A673 (cell line): Measurements from ENCODE around the gene ANKRD55. TPM values are rescaled to one million over a fixed set of nuclear protein-coding genes. Genes with fewer than 3 reads are reported as not detected.

Experiments used
- BruUV-seq: library from RNA; stranded (reverse); fragments of 400-500 nt; replicated peaks from 2 replicates; lab custom pipeline; 2021; lab: Mats Ljungman, UMichigan
- CTCF ChIA-PET: fragments of 300-600 bp; sonication (Branson Sonifier 250); formaldehyde crosslinking; loops from one replicate; lab custom pipeline; 2022; ENCODE audit warnings: antibody characterized with exemption; lab: Charles Lee
- POLR2A ChIA-PET: fragments of 300-600 bp; sonication (Branson Sonifier 250); formaldehyde crosslinking; loops from one replicate; lab custom pipeline; 2022; ENCODE audit warnings: antibody characterized with exemption; ENCODE audit not compliant: low non-redundant PET; lab: Charles Lee
- DNase-seq: peaks from one replicate; pipeline ENCODE4 v3.0.0-alpha.2; 2015; ENCODE audit warnings: low spot score
- H3K27ac ChIP-seq: fragments of 200-600 bp; sonication (generic); 2 replicates; pipeline ENCODE4 v1.5.1; 2016; ENCODE audit warnings: mixed run types, low read depth, mild to moderate bottlenecking, mixed read lengths, antibody characterized with exemption, low read length; ENCODE audit not compliant: poor library complexity, severe bottlenecking
- H3K27me3 ChIP-seq: fragments of 200-600 bp; sonication (generic); replicated peaks from 2 replicates; pipeline ENCODE4 v1.6.1; 2017; ENCODE audit warnings: mixed run types, low read depth, mild to moderate bottlenecking, mixed read lengths, antibody characterized with exemption, low read length; ENCODE audit not compliant: insufficient read depth, poor library complexity
- H3K36me3 ChIP-seq: fragments of 200-600 bp; sonication (generic); 2 replicates; pipeline ENCODE4 v1.6.1; 2016; ENCODE audit warnings: mixed run types, mild to moderate bottlenecking, mixed read lengths, antibody characterized with exemption, low read length; ENCODE audit not compliant: insufficient read depth, poor library complexity, severe bottlenecking
- H3K4me1 ChIP-seq: fragments of 200-600 bp; sonication (generic); 2 replicates; pipeline ENCODE4 v1.6.1; 2017; ENCODE audit warnings: mixed run types, mild to moderate bottlenecking, mixed read lengths, antibody characterized with exemption, low read length; ENCODE audit not compliant: insufficient read depth, poor library complexity, severe bottlenecking
- H3K4me3 ChIP-seq: fragments of 200-600 bp; sonication (generic); 2 replicates; pipeline ENCODE4 v1.5.1; 2016; ENCODE audit warnings: low read depth, mixed run types, mild to moderate bottlenecking, mixed read lengths, low read length; ENCODE audit not compliant: poor library complexity, severe bottlenecking
- H3K9me3 ChIP-seq: fragments of 200-600 bp; sonication (generic); 2 replicates; pipeline ENCODE4 v1.6.1; 2016; ENCODE audit warnings: mixed run types, low read depth, mild to moderate bottlenecking, mixed read lengths, antibody characterized with exemption, low read length; ENCODE audit not compliant: poor library complexity, severe bottlenecking
- CTCF ChIP-seq: fragments of 300-800, 200-600 bp; sonication (generic); conservative IDR thresholded peaks from 2 replicates; pipeline ENCODE4 v1.5.1; 2017; ENCODE audit warnings: low read depth, mild to moderate bottlenecking, antibody characterized with exemption, low read length, moderate library complexity, mixed read lengths
- EZH2 ChIP-seq: fragments of 200-600 bp; sonication (generic); IDR thresholded peaks from 2 replicates; pipeline ENCODE4 v1.6.1; 2017; ENCODE audit warnings: borderline replicate concordance, low read depth, mild to moderate bottlenecking, mixed read lengths, antibody characterized with exemption, low read length; ENCODE audit not compliant: poor library complexity, severe bottlenecking
- intact Hi-C: fragments of 100-400 bp; cut with micrococcal nuclease; formaldehyde crosslinking; loops from one replicate; pipeline ENCODE4 v1.10.0; 2022; ENCODE audit not compliant: unreplicated experiment
- total RNA-seq: library from RNA; stranded (reverse); gene quantifications from 2 replicates; pipeline ENCODE4 v1.2.3, GENCODE V29; 2021

ANKRD55 gene
- total RNA-seq, 1 experiment from 2014 or later: not detected

GRCh38 chr5:56191656-56192055 is 41.5 kb downstream of the ANKRD55 start:
- no peaks in the 10 kb centered on the region for H3K4me1 ChIP-seq
- POLR2A ChIA-PET: no interaction called here
- H3K27ac ChIP-seq: no peak overlapping the region
- intact Hi-C loops: loop anchor here (5.0 kb wide), 1 partner anchor 1019 kb away; the partner anchor contains the start of gene CDC20B
- no peak overlapping the region for H3K4me3 ChIP-seq
- H3K36me3 ChIP-seq: no peaks in the 10 kb centered on the region
- H3K9me3 ChIP-seq: no peaks in the 10 kb centered on the region
- no peak for TF ChIP-seq CTCF
- TF ChIP-seq EZH2: no peak
- DNase-seq: no peak
- CTCF ChIA-PET: no interaction called here
- BruUV-seq: no TSS peak
- no peaks in the 10 kb centered on the region for H3K27me3 ChIP-seq

- POLR2A ChIA-PET: no interaction called here
- TF ChIP-seq CTCF (no peak), EZH2 (no peak)
- Histone ChIP-seq H3K36me3 (no peaks in the 10 kb centered on the region), H3K27me3 (no peaks in the 10 kb centered on the region), H3K4me3 (no peak overlapping the region), H3K9me3 (no peaks in the 10 kb centered on the region), H3K4me1 (no peaks in the 10 kb centered on the region), H3K27ac (no peak overlapping the region)
- DNase-seq: peak; percentile 19
- no TSS peak for BruUV-seq
- intact Hi-C loops: loop anchor here (5.0 kb wide), 1 partner anchor 1018 kb away; the partner anchor contains the start of gene CDC20B
- CTCF ChIA-PET: no interaction called here
These were observed 42.6 kb downstream of the ANKRD55 start for GRCh38 chr5:56190497-56190896.

GRCh38 chr5:56185768-56186311 is 47.3 kb downstream of the ANKRD55 start:
- no peak overlapping the region for H3K27ac ChIP-seq
- CTCF ChIA-PET: no interaction called here

More at GRCh38 chr5:56185768-56186311, 47.3 kb downstream of the ANKRD55 start:
- no peaks in the 10 kb centered on the region for H3K27me3 ChIP-seq
- DNase-seq: no peak
- H3K4me1 ChIP-seq: no peaks in the 10 kb centered on the region
- H3K4me3 ChIP-seq: no peak overlapping the region
- no TSS peak for BruUV-seq
- no peaks in the 10 kb centered on the region for H3K9me3 ChIP-seq
- H3K36me3 ChIP-seq: no peaks in the 10 kb centered on the region
- intact Hi-C loops: no loop called here
- TF ChIP-seq CTCF (no peak), EZH2 (no peak)
- POLR2A ChIA-PET: no interaction called here
